Dermis microvascular lymphatic vessel endothelial cell (primary cell): ENCODE measurements around the gene OPALIN. TPM values are rescaled to one million over a fixed set of nuclear protein-coding genes. Genes with fewer than 3 reads are reported as not detected.

Source experiments
- DNase-seq, 2 donors: peaks; one replicate each; pipeline versions ENCODE4 v3.0.0 to v3.0.0-alpha.2; 2010; ENCODE audit warnings: low read depth in 2 of 2
- total RNA-seq: library from RNA; depleted of rRNA; stranded (reverse); fragments of >200 nt; gene quantifications from 2 replicates; pipeline ENCODE4 v1.2.1, GENCODE V29; 2014

OPALIN gene
- total RNA-seq, 1 donor from 2014 or later: not detected

- DNase-seq: no peak
These were observed 15.8 kb upstream of the OPALIN start for GRCh38 chr10:96374639-96374984.

- DNase-seq: no peak
These were observed 15.2 kb upstream of the OPALIN start for GRCh38 chr10:96374004-96374403.

- DNase-seq: no peak
These were observed 12.6 kb upstream of the OPALIN start for GRCh38 chr10:96371356-96371755.

DNA sequence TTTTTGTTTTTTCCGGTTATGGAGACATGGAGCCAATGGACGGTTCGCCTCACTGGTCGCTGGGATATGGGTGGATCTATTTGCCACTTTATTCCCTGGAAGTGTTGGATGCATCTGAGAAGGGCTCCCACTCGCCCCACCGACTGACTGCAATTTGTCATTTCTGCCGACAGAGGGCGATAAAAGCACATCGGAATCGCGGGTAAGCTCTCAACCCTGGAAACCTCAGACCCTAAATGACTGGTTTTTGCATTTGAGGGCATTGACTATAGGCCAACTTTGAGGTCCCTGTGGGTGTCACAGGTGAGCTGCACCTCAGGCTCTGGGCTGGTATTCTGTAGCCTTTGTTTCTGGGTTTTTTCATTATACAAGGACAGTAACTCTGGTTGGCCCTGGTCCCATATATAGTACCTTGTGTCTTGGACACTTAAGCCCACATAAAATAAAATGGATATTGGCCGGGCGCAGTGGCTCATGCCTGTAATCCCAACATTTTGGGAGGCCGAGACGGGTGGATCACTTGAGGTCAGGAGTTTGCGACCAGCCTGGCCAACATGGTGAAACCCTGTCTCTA lies 11.9 kb upstream of the OPALIN start:
- DNase-seq: peak; percentile 11 to 28

GRCh38 chr10:96369890-96370583 lies 11.2 kb upstream of the OPALIN start:
- no peak for DNase-seq

DNA sequence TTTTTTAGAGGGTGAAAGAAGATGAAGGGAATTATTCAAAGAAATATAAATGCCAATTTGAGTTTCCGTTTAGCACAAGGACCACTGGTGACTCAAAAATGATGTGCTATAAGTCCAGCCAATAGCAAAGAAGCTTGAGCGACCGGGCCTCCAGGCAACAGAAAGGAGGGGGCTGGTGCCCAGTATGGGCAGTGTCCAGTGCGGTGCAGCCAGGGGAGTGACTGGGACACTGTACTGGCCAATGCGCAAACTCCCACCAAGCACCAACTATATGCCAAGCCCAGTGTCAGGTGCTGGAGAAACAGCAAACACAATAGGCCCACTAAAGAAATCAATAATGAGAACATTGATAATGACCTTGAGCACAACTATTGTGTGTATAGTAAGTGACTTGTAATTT lies 10.2 kb upstream of the OPALIN start:
- DNase-seq: no peak

DNA sequence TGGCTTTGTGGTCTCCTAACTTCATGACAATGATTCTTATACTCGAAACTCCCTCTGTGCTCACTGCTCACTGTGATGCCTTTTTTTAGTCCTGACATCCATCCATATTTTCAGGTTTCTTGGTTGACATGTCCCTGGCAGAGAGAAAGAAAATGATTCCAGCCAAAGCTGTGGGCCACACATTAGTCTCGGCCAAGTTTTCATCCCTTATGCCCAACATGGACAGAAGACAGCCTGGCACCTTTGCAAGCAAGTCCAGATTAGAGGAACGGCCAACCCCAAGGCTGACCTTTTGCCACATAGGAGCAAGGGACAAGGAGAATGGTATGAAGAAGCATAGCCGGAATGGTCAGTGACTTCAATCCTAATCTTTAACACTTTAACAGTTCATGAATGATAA lies 8.7 kb upstream of the OPALIN start:
- DNase-seq: no peak

DNA sequence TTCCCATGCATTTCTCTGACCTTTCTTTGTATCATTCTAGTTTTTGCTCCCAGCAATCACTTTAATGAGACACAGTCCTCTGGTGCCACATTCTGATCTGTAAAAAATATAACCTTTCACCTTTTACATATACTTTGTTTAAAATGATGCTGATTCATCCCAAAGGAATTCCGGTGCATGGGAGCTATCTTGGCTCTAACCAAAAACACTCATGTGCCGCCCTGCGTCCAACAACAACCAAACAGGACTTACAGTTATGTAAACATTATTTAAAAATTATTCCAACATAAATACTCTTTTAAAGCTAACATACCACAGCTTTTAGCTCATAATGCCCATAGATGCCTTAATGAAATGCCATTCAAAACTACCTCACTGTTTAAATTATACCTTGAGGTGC lies 7.7 kb upstream of the OPALIN start:
- DNase-seq: no peak

DNA sequence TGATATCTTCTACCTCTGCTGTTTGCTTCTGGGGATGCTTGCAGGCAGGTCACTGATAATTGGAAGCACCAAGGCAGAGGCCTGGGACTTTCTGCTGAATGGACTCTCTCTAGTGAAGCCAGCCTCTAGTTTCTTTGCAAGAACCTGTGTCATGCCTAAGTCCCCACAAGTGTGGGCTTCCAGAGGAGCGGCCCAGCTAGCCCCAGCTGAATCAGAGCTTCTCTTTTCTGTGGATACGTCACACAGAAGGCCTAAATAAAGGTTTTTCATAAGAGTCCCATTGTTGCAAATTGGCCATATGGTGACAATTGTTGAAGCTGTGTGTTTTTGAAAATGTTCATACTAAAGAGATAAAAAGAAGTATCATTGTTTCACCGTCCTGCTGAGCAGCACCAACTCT lies 6.8 kb upstream of the OPALIN start:
- DNase-seq: no peak

DNA sequence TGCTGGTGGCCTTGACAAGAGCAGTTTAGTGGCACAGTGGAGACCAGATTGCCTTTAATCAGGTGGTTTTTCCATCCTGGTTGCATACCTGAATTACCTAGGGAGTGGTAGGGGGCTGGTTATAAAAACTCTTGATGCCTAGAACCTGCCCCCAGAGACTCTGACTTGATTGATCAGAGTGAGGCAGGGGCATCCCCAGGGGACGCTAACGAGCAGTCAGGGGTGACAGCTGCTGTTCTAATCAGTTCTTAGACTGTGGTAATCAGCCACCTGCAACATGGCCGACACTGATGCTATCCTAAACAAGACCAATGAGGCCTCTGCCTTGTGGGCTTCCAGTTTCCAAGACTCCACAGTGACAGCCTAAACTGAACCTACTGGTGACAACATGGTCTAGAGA lies 2.0 kb upstream of the OPALIN start:
- DNase-seq: no peak

GRCh38 chr10:96360331-96360730 lies 1.5 kb upstream of the OPALIN start:
- DNase-seq: no peak

DNA sequence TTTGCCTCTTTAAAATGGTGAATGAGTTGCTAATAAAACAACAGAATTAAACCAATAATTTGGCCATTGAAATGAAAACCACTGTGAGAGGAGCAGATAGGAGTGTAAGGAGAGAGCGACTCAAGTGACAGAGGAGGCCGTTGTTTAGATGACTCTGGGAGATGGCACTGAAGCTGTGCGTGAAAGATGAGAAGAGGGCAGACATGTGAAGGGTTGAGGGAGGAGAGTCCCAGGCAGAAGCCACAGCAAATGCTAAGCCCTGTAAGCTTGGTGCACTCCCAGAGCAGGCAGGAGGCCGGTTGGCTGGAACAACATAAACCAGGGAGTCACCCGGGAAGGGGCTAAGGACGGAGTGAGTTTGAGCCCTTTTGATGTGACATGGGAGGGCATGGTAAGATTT lies 814 bp upstream of the OPALIN start:
- no peak for DNase-seq

- DNase-seq: no peak
These were observed 1.7 kb downstream of the OPALIN start for GRCh38 chr10:96357038-96357620.

DNA sequence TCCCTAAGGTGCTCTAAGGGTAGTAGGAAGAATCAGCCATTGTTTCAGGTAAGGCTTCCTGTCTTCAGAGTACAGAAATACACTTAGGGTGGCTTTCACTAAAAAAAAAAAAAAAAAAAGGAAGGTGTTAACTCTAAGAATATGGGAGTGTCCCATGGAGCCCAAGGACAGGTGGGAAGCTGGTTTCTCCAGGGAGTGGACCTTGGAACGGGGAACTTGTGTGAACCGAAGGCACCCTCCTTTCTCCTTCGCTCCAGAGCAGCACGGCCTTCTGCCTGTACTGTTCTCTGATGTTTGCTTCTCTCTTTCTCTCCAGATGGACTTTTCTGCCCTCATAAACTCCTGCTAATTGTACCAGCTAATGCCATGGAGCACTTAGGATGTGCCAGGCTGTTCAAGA lies 6.2 kb downstream of the OPALIN start:
- no peak for DNase-seq

- DNase-seq: no peak
These were observed 6.8 kb downstream of the OPALIN start for GRCh38 chr10:96352027-96352426.

GRCh38 chr10:96346295-96346694 lies 12.5 kb downstream of the OPALIN start:
- no peak for DNase-seq

DNA sequence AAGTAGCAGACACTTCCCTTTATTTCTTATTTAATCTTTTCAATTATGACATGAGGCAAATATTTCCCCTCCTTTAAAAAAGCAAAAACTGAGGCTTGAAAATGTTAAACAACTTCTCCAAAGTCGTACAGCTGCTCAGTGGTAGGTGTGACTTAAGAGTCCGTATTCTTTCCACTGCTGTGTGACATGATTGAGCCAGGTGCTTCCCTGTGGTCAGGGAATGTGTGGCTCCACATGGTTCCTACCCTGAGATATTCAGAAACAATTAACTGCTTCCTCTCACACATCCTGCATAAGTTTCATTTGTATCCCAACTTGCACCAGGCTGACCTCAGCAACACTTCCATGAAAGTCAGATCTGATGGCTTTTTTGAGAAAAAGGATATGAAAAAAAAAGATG lies 13.6 kb downstream of the OPALIN start:
- no peak for DNase-seq

- no peak for DNase-seq
These were observed 14.6 kb downstream of the OPALIN start for GRCh38 chr10:96344178-96344577.

DNA sequence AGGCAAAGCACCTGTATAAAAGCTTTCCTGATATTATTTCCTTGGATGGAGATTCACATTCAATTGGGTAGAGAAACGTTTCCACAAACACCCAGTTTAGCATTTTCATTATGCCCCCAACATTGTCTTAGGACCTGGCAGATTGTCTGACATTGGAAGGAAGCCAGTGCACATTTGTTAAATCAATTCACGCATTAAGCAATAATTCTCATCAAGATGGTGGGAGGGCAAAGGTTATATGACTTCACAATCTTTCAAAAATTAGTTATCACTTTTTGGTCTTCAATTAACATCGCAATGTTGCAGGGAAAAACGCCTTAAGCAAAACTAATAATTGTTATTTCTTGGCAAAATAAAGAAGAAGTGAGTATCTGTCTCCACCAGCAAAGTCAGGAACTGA lies 16.4 kb downstream of the OPALIN start:
- DNase-seq: no peak

GRCh38 chr10:96341219-96342182 lies 17.3 kb downstream of the OPALIN start:
- no peak for DNase-seq

DNA sequence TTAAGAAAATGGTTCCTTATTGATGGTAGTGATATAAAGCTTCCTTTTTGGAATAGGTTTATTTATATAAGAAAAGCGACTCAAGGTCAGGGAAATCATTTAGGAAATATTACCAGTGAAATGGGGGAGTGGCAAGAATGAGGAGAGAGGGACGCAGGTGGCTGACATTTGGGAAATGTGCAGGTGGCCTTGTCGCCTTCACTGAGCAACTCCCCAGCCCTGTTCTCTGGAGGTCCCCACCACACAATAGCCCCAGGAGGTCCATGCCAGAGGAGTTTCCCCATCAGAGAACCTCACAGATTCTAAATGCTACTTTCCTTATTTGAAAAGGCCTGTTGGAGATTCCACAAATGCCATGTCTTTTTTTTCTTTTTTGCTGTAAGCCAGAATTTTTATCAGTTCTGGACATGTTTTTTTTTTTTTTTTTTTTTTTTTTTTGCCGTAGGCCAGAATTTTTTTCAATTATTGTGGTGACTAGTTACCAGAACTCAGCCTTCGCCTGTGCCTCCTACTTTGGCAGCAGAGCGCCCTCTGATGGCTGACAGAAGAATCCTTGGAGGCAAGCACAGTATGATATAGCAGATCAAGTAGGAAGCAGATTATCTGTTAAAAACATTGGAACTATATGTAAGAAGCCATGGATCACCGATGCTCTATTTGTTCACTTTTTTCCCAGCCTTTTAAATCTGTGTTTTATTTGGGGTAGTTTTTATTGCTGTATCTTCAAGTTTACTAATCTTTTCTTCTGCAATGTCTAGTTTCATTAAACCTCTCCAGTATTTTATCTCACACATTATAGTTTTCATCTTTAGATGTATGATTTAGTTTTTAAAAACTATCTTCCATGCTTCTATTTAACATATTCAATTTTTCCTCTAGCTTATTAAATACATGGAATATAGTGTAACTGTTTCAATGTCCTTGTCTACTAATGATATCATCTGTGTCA lies 18.6 kb downstream of the OPALIN start:
- DNase-seq: peak; percentile 33 to 76
